Duodenal mucosa (tissue), 2 donors: ENCODE measurements around the gene FADS3.

Experiments
- H3K27ac ChIP-seq: one replicate; pipeline ENCODE4 v1.7.0; 2013; ENCODE audit warnings: low read depth, low read length
- H3K27me3 ChIP-seq, 2 donors: one replicate each; pipeline ENCODE4 v1.7.0; 2013; ENCODE audit warnings: low read length in 2 of 2, control low read depth in 1 of 2; ENCODE audit not compliant: insufficient read depth in 2 of 2, control insufficient read depth in 1 of 2
- H3K36me3 ChIP-seq, 2 donors: one replicate each; pipeline ENCODE4 v1.7.0; 2013; ENCODE audit warnings: low read length in 2 of 2, control low read depth in 1 of 2; ENCODE audit not compliant: insufficient read depth in 2 of 2, control insufficient read depth in 1 of 2
- H3K4me1 ChIP-seq, 2 donors: one replicate each; pipeline ENCODE4 v1.7.0; 2013; ENCODE audit warnings: low read length in 2 of 2, control low read depth in 1 of 2; ENCODE audit not compliant: insufficient read depth in 2 of 2, control insufficient read depth in 1 of 2
- H3K4me3 ChIP-seq, 2 donors: one replicate each; pipeline ENCODE4 v1.7.0; 2013; ENCODE audit warnings: low read length in 2 of 2, low read depth in 1 of 2
- H3K9ac ChIP-seq, 2 donors: one replicate each; pipeline ENCODE4 v1.7.0; 2013; ENCODE audit warnings: low read length in 2 of 2, low read depth in 1 of 2
- H3K9me3 ChIP-seq, 2 donors: one replicate each; pipeline ENCODE4 v1.7.0; 2013; ENCODE audit warnings: low read length in 2 of 2, control low read depth in 1 of 2; ENCODE audit not compliant: control insufficient read depth in 1 of 2

The FADS3 gene

DNA sequence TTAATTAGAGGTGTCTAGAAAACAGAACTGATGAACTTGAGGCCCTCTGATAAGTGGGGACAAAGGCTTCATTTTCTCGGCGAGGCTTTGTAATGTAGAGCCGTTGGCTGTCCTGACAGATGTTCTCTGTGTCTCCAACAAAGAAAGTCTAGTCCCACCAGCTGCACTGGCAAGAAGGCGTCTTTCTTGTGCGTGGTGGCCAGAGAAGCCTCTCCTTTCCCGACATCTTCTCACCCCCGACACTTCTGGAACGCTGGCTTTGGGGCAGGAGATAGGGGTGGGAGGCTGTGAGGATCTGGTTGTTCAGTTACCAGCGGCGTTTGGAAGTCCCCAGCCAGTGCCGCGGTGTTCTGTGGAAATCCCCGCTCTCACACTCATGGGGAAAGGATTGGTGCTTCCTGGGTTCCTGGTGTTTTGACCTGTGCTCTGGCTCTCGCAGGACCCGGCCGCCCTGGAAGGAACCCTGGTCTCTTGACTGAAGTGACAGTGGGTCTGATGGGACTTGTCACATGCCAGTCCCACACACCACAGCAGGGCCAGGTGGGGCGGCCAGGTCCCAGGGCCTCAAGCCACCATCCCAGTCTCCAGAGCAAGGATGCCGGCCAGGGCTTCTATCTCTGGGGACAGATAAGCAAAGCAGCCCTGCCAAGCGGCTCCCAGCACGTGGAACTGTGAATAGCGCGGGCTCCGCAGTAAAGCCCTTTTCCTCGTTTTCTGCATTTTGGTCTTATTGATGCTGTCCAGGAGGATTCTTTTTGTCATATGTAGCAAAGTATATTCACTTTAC, 40.0 kb downstream of the FADS3 start:
- Histone ChIP-seq H3K9ac (no peak overlapping the region), H3K27ac (no peak overlapping the region)

DNA sequence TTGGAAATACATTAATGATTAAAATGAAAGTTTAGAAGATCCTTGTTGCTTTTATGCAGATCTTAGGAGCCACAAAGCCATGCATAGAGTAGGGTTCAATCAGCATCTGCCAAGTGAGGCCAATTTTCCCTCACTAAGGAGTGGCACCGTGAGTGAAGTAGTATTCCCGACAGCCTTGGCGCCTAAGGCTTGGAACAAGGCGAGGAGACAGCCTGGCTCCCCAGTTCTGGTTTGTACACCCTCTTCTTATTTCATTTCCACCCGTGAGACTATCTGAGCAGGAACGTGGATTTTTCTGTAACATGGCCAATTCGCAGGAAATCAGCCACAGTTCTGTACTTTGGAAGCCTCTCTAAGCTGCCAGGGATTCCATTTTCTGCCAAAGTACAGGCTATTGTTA, 40.7 kb downstream of the FADS3 start:
- no peaks in the 10 kb centered on the region for H3K27me3 ChIP-seq
- peaks cover 7 to 14% of the 10 kb centered on the region in 2 donors for H3K4me1 ChIP-seq
- peaks cover 0 to 47% of the 10 kb centered on the region in 2 donors for H3K36me3 ChIP-seq
- H3K4me3 ChIP-seq, result no peak overlapping the region
- H3K27ac ChIP-seq, result no peak overlapping the region
- H3K9ac ChIP-seq, result no peak overlapping the region
- no peaks in the 10 kb centered on the region for H3K9me3 ChIP-seq

More for the DNA sequence above, 40.0 kb downstream of the FADS3 start:
- Histone ChIP-seq H3K27me3 (no peaks in the 10 kb centered on the region), H3K4me1 (peaks cover 7 to 14% of the 10 kb centered on the region in 2 donors), H3K36me3 (peaks cover 0 to 50% of the 10 kb centered on the region in 2 donors), H3K9me3 (no peaks in the 10 kb centered on the region), H3K4me3 (no peak overlapping the region)

DNA sequence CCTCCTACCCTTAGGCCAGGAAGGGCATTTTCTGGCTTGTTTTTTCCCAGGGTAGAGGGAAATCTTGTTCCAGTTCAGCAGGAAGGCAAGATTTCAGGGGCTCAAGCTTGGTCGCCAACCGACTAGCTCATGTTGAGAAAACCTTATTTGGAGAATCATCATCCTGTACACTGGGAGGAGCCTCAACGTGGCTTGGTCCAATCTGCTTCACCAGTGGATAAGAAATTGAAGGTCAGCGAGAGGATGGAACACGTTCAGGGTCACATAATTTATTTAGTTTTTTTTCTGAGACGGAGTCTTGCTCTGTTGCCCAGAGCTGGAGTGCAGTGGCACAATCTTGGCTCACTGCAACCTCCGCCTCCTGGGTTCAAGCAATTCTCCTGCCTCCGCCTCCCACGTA, 42.7 kb downstream of the FADS3 start:
- peaks cover 0 to 35% of the 10 kb centered on the region in 2 donors for H3K36me3 ChIP-seq

DNA sequence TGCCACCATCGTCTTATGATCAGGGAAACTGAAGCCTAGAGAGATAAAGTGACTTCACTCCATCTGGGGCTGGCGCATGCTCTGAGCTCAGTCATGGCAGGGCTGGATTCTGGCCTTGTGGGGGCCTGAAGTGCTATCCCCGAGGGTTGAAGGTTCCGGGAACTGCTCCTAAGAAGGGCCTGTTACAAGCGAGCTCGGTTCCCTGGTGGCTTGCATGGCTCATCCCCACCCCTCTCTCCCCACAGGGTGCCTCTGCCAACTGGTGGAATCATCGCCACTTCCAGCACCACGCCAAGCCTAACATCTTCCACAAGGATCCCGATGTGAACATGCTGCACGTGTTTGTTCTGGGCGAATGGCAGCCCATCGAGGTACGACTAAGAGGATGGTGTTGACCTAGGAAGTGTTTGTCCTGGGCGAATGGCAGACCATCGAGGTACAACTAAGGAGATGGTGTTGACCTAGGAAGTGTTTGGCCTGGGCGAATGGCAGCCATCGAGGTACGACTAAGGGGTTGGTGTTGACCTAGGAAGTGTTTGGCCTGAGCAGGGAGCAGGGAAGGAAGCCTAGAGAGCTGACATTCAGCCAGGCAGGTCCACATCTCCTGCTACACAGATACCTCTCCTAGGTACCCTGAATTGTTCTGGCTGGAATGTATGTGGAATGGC, 43.3 kb downstream of the FADS3 start:
- peaks cover 0 to 37% of the 10 kb centered on the region in 2 donors for H3K36me3 ChIP-seq
- H3K27ac ChIP-seq, result no peak overlapping the region
- no peaks in the 10 kb centered on the region for H3K27me3 ChIP-seq
- no peaks in the 10 kb centered on the region for H3K9me3 ChIP-seq
- peaks cover 7 to 14% of the 10 kb centered on the region in 2 donors for H3K4me1 ChIP-seq
- no peak overlapping the region for H3K9ac ChIP-seq
- no peak overlapping the region for H3K4me3 ChIP-seq

More for the DNA sequence above, 42.7 kb downstream of the FADS3 start:
- Histone ChIP-seq H3K9me3 (no peaks in the 10 kb centered on the region), H3K27me3 (no peaks in the 10 kb centered on the region), H3K4me1 (peaks cover 7 to 14% of the 10 kb centered on the region in 2 donors), H3K9ac (no peak overlapping the region), H3K27ac (no peak overlapping the region), H3K4me3 (no peak overlapping the region)

DNA sequence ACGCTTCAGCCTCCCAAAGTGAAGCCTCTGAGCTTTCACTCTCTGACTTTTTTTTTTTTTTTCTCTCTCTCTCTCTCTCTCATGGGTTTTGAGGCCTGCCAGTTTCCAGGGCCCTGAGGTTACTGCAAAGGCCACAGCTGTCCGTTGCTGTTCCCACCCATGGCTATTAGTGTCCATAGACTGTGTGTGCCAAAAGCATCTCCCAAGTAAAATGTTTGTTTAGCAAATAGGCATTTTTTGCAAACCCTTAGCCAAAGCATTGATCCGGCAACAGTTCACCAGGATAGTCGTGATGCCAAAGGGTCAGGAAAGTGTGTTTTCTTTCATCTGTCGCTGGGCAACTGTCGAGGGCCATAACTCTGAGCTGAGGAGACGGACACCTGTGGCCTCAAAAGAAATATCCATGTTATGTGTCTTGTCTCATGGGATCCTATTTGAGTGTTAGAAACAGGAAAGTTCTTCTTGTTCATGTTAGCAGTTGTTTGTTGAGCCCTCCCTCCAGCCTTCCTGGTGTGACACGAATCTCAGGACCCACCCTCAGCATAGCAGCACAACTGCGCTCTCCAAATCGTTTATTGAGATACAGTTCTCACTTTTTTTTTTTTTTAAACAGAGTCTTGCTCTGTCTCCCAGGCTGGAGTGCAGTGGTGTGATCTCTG, 44.9 kb downstream of the FADS3 start:
- Histone ChIP-seq H3K9me3 (no peaks in the 10 kb centered on the region), H3K27ac (no peak overlapping the region), H3K36me3 (peaks cover 0 to 43% of the 10 kb centered on the region in 2 donors), H3K4me3 (no peak overlapping the region), H3K9ac (no peak overlapping the region), H3K27me3 (no peaks in the 10 kb centered on the region), H3K4me1 (peaks cover 5 to 12% of the 10 kb centered on the region in 2 donors)

DNA sequence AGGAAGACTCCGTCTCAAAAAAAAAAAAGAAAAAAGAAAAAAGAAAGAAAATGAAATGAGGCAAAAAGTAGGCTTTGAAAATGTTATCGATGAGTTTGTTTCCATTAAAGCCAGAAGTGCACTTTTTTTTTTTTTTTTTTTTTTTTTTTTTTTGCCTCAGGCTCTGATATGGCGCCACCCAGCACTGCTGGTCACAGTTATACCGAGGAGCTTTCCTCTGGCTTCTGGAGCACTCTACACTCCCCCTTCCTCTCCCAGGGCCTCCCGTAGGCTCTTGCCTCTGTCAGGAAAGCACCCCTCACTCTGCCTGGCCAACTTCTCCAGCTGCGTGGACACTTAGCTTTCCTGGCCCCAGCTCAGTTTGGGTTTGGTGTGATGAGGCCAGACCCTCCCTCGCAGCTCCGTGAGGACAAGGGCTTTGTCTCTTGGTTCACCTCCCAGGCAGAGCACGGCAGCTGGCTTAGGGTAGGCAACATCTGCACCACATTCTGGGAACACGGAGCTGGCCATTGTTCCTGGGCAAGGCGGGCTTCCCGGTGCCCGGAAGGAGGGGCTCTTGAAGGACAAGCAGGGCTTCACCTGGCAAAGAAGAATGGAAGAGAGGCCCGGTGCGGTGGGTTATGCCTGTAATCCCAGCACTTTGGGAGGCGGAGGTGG, 46.3 kb downstream of the FADS3 start:
- Histone ChIP-seq H3K9me3 (no peaks in the 10 kb centered on the region), H3K4me1 (no peaks in the 10 kb centered on the region), H3K27me3 (no peaks in the 10 kb centered on the region), H3K4me3 (no peak overlapping the region), H3K27ac (no peak overlapping the region), H3K36me3 (peaks cover 0 to 57% of the 10 kb centered on the region in 2 donors), H3K9ac (no peak overlapping the region)

DNA sequence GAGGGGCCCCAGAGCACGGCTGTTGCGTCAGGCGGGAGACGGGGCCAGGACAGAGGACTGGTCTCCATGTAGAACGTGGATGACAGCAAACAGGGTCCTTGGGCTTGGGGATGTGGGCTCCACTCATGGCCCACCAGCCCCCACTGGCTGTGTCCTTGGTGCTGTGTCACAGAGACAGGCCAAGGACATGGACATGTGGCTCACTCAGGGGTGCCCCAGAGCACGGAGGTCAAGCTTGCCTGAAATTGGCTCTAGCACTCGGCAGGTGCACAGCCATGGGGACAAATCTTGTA, 48.9 kb downstream of the FADS3 start:
- no peak overlapping the region for H3K9ac ChIP-seq

DNA sequence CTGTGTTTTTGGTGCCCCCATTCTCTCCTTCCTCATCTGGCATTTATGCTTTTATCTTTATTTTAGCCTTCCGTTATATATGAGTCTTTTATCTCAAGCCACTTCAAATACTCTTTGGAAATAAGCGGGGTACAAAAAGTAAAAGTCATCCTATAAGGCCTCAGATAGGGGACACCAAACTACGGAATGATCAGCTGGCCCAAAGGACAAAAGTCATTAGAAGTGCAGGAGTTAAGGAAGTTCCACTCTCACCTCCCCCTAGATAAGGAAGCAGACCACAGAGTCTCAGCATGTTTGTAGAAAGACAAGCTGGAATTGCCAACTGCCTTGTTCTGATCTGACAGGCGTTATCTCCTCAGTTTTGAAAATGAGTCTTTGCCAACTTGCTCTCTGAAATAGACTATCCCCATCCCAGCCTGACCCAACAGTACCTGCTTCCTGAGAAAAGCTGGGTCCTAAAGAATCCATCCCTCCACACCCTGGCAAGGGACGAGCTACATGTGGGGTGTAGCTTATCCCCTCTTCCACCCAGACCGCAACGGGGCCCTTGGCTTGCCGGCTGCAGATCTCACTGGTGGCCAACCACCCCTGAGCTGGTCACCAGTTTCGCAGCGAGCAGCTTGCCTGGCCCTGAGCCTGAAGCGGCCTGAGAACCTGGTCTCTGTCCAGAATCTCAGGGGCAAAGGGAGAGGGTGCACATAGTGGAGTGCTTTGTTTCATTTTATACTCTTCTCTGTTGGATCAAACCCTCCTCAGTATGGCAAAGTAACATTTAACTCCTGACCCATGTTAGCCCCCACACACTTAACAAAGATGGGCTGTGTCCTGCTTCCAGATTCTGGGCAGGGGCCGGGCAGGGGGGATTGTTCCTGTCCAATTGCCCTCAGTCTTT, 49.5 kb downstream of the FADS3 start:
- Histone ChIP-seq H3K4me3 (no peak overlapping the region), H3K9me3 (no peaks in the 10 kb centered on the region), H3K27ac (no peak overlapping the region), H3K4me1 (no peaks in the 10 kb centered on the region), H3K27me3 (no peaks in the 10 kb centered on the region), H3K36me3 (peaks cover 0 to 57% of the 10 kb centered on the region in 2 donors), H3K9ac (no peak overlapping the region)

More for the DNA sequence above, 48.9 kb downstream of the FADS3 start:
- no peaks in the 10 kb centered on the region for H3K9me3 ChIP-seq
- H3K36me3 ChIP-seq, result peaks cover 0 to 58% of the 10 kb centered on the region in 2 donors
- H3K4me3 ChIP-seq, result no peak overlapping the region
- no peaks in the 10 kb centered on the region for H3K27me3 ChIP-seq
- no peaks in the 10 kb centered on the region for H3K4me1 ChIP-seq
- H3K27ac ChIP-seq, result no peak overlapping the region

DNA sequence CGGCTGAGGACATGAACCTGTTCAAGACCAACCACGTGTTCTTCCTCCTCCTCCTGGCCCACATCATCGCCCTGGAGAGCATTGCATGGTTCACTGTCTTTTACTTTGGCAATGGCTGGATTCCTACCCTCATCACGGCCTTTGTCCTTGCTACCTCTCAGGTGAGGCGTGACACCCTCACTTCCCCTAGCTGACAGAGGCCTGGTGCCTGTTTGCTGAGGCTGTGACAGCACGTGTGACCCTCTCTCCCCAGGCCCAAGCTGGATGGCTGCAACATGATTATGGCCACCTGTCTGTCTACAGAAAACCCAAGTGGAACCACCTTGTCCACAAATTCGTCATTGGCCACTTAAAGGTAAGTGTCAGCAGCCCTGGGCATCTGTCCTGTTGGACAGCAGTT, 51.0 kb downstream of the FADS3 start:
- H3K27ac ChIP-seq, result no peak overlapping the region
- peaks cover 0 to 57% of the 10 kb centered on the region in 2 donors for H3K36me3 ChIP-seq
- H3K27me3 ChIP-seq, result no peaks in the 10 kb centered on the region
- H3K9ac ChIP-seq, result no peak overlapping the region
- no peaks in the 10 kb centered on the region for H3K9me3 ChIP-seq
- no peak overlapping the region for H3K4me3 ChIP-seq
- H3K4me1 ChIP-seq, result no peaks in the 10 kb centered on the region
